ENCODE data around the gene MCRIP1. TPM values are rescaled to one million over a fixed set of nuclear protein-coding genes. Genes with fewer than 3 reads are reported as not detected.

Gene MCRIP1
- total RNA-seq, 4 donors from 2014 or later: 83.5 to 146 (median 114) TPM

GRCh38 chr17:81802856-81803643 lies 30.0 kb downstream of the MCRIP1 start:
- H3K36me3 ChIP-seq: no peaks in the 10 kb centered on the region
- H3K9me3 ChIP-seq: no peaks in the 10 kb centered on the region
- WGBS: 32% methylated on average over 24 of the region's 26 CpGs
- TF ChIP-seq CTCF (IDR thresholded peaks at IDR 0.05) (no peak), POLR2A (IDR thresholded peaks at IDR 0.05; ENCODE audit: low read depth) (no peak), POLR2AphosphoS5 (IDR thresholded peaks at IDR 0.05) (no peak), EP300 (IDR thresholded peaks at IDR 0.05) (no peak)
- H3K4me1 ChIP-seq: peaks cover 12 to 24% (median 20%) of the 10 kb centered on the region in 4 donors
- DNase-seq (ENCODE audit: extremely low spot score): no peak
- peak overlapping the region in 1 of 4 donors; percentile 28 for H3K4me3 ChIP-seq
- intact Hi-C loops (cut with DNase I): no loop called here
- no peak overlapping the region for H3K27ac ChIP-seq (replicated peaks in 1 of 4)
- peaks cover 0 to 85% (median 37%) of the 10 kb centered on the region in 4 donors for H3K27me3 ChIP-seq

DNA sequence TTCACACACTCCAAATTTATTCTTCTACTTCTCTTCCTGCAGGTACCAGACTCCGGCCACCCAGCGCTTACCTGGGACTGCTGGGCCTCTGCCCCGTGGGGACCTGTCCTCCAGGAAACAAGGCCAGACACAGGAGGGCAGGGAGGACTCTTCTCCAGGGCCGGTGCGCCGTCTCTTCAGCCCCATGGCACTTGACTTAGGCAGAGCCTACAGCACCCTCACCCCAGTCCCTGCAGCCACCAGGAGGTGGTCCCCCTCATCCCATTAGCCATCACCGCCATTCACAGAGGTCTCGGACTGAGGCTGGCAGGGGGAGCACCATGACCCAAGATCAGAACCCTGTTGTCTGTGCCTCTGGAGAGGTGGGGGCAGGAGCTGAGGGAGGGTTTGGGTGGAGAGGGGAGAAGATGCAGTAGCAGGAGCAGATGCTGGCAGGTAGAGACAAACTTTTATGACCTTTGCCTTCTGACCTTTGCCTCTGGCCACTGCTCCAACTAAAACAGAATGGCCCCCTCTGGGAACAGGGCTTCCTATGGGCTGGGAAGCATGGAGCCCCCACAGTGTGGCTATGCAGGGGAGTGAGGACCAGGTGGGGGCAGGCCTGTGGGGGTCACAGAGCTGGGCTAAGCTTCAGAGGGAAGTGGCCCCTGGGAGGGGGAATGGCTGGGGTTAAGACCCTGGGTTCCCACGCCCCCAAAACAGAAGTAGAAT lies 30.9 kb downstream of the MCRIP1 start:
- H3K27ac ChIP-seq (replicated peaks in 1 of 4): no peak overlapping the region
- H3K36me3 ChIP-seq: no peaks in the 10 kb centered on the region
- H3K4me1 ChIP-seq: peaks cover 12 to 24% (median 20%) of the 10 kb centered on the region in 4 donors
- DNase-seq (ENCODE audit: extremely low spot score): no peak
- intact Hi-C loops (cut with DNase I): no loop called here
- H3K27me3 ChIP-seq: peaks cover 0 to 76% (median 37%) of the 10 kb centered on the region in 4 donors
- H3K9me3 ChIP-seq: no peaks in the 10 kb centered on the region
- TF ChIP-seq EP300 (IDR thresholded peaks at IDR 0.05) (no peak), POLR2A (IDR thresholded peaks at IDR 0.05; ENCODE audit: low read depth) (no peak), POLR2AphosphoS5 (IDR thresholded peaks at IDR 0.05) (no peak), CTCF (IDR thresholded peaks at IDR 0.05) (no peak)
- H3K4me3 ChIP-seq: no peak overlapping the region
- 93% methylated on average over 8 of the region's 9 CpGs for WGBS

- Histone ChIP-seq H3K27ac (replicated peaks in 1 of 4) (no peak overlapping the region), H3K36me3 (no peaks in the 10 kb centered on the region), H3K4me3 (no peak overlapping the region), H3K9me3 (no peaks in the 10 kb centered on the region), H3K27me3 (peaks cover 0 to 67% (median 37%) of the 10 kb centered on the region in 4 donors), H3K4me1 (peaks cover 12 to 24% (median 20%) of the 10 kb centered on the region in 4 donors)
- DNase-seq (ENCODE audit: extremely low spot score): no peak
- intact Hi-C loops (cut with DNase I): no loop called here
- TF ChIP-seq POLR2A (IDR thresholded peaks at IDR 0.05; ENCODE audit: low read depth) (no peak), CTCF (IDR thresholded peaks at IDR 0.05) (no peak), EP300 (IDR thresholded peaks at IDR 0.05) (no peak), POLR2AphosphoS5 (IDR thresholded peaks at IDR 0.05) (no peak)
- 73% methylated on average over 9 of the region's 9 CpGs for WGBS
Measured at GRCh38 chr17:81801327-81801726, 31.8 kb downstream of the MCRIP1 start.

GRCh38 chr17:81794509-81794908 lies 38.6 kb downstream of the MCRIP1 start:
- intact Hi-C loops (cut with DNase I): no loop called here
- peaks cover 0 to 32% (median 3%) of the 10 kb centered on the region in 4 donors for H3K27me3 ChIP-seq
- H3K36me3 ChIP-seq: no peaks in the 10 kb centered on the region
- TF ChIP-seq POLR2A (IDR thresholded peaks at IDR 0.05; ENCODE audit: low read depth) (no peak), POLR2AphosphoS5 (IDR thresholded peaks at IDR 0.05) (no peak), EP300 (IDR thresholded peaks at IDR 0.05) (no peak), CTCF (IDR thresholded peaks at IDR 0.05) (no peak)
- 45% methylated on average over 6 of the region's 8 CpGs for WGBS
- no peaks in the 10 kb centered on the region for H3K4me1 ChIP-seq
- H3K9me3 ChIP-seq: no peaks in the 10 kb centered on the region
- no peak overlapping the region for H3K27ac ChIP-seq (replicated peaks in 1 of 4)
- H3K4me3 ChIP-seq: no peak overlapping the region
- no peak for DNase-seq (ENCODE audit: extremely low spot score)

Measured in esophagus muscularis mucosa (tissue), 4 donors.